ENCODE results near the gene PRXL2C.
"Not testable (repeated sequence)": the region's sequence is repeated elsewhere in the genome, so short reads cannot be mapped to it uniquely, and the experiment has no call there.

The PRXL2C gene

DNA sequence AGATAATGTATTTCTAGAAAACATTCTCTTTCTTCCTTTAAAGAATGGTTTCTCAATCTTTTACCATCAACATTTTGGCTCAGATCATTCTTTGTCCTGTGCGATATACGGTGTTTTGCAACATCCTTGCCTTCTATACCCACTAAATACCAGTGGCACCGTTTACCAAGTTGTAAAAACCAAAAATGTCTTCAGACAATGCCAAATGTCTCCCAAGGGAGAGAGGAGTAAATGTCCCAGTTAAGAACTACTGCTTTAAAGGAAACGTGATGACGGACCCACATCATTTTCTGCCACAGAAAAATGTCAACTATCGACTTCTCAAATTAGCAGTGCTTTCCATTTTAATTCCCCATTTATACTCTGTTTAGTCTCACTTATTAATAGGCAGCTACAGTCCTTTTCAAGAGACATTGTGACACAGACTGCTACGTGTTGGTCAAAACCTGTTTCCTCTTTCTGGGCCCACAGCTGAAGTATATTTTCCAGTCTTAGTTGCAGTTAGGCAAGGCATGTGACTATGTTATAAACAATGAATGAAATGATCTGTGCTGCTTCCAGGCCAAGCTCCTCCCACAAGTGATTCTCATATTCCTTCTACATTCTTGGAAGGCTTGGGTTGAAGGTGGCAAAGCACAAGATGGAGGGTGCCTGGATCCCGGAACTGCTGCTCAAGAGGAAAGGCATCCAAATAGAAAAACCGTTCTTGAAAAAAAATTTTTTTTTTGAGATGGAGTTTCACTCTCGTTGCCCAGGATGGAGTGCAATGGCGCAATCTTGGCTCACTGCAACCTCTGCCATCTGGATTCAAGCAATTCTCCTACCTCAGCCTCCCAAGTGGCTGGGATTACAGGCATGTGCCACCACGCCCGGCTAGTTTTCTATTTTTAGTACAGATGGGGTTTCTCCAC, 8.8 kb downstream of the PRXL2C start:
- DNase-seq: no peak

DNA sequence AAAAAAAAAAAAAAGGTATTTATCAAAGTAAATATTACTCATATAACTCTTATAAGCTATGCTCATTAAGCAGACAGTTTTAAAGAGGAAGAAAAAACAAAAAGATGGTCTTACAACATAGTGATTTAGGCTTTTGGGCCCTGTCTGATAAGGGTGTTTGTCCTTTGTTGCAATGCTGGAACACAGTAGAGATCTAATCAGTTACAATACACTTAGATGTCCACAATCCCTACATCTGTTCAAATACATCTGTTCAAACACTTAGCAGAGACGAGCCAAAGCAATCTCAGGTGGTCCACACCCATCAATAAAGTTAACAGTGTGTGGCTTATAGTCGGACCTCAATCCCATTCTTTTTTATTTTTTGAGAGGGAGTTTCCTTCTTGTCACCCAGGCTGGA, 11.0 kb downstream of the PRXL2C start:
- no peak for DNase-seq

GRCh38 chr9:96641514-96641913, 13.6 kb downstream of the PRXL2C start:
- DNase-seq: no peak

GRCh38 chr9:96638606-96639364, 16.3 kb downstream of the PRXL2C start:
- no peak for DNase-seq

GRCh38 chr9:96636368-96636767, 18.7 kb downstream of the PRXL2C start:
- no peak for DNase-seq

DNA sequence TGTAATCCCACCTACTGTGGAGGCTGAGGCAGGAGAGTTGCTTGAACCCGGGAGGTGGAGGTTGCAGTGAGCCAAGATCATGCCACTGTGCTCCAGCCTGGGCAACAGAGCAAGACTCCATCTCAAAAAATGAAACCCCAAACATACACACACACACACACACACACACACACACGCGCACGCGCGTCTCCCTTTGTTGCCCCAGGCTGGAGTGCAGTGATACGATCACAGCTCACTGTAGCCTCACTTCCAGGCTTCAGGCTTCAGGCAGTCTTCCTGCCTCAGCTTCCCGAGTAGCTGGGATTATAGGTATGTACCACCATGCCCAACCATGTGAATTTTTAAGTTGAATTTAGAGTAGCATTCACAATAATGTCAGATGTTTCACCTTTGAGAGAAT, 21.5 kb downstream of the PRXL2C start:
- not testable (repeated sequence) for DNase-seq

- DNase-seq: no peak
These were observed 28.2 kb downstream of the PRXL2C start for GRCh38 chr9:96626912-96627311.

- DNase-seq: no peak
These were observed 33.5 kb downstream of the PRXL2C start for GRCh38 chr9:96621618-96622017.

DNA sequence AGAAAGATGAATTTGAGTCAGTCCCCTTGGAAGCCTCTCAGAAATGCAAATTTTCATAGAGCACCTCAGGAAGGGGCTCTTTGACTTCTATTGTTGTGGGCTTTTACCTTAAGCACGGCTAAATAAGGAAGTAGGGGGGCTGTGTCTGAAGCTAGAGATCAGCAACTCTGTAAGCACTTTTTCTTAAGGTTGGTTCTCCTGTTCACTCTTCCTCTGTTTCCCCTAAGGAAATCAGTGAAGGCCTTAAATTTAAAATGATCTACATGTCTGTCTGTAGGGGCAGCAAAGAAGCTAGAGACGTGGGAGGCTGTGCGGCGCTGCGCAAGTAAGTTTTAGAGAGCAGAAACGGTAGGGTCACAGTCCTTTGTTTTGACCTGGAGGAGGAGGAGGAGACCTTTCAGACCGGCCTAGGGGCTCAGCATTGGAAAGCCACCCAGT, 34.3 kb downstream of the PRXL2C start:
- DNase-seq: no peak

GRCh38 chr9:96620181-96620514, 35.0 kb downstream of the PRXL2C start:
- no peak for DNase-seq

- no peak for DNase-seq
These were observed 35.5 kb downstream of the PRXL2C start, which contains the start of gene CDC14B for GRCh38 chr9:96619491-96620180. CDC14B (minus strand) TSS chr9:96619843; CDS start chr9:96619378, 465 bp downstream.

GRCh38 chr9:96619124-96619465, 36.0 kb downstream of the PRXL2C start:
- no peak for DNase-seq

DNA sequence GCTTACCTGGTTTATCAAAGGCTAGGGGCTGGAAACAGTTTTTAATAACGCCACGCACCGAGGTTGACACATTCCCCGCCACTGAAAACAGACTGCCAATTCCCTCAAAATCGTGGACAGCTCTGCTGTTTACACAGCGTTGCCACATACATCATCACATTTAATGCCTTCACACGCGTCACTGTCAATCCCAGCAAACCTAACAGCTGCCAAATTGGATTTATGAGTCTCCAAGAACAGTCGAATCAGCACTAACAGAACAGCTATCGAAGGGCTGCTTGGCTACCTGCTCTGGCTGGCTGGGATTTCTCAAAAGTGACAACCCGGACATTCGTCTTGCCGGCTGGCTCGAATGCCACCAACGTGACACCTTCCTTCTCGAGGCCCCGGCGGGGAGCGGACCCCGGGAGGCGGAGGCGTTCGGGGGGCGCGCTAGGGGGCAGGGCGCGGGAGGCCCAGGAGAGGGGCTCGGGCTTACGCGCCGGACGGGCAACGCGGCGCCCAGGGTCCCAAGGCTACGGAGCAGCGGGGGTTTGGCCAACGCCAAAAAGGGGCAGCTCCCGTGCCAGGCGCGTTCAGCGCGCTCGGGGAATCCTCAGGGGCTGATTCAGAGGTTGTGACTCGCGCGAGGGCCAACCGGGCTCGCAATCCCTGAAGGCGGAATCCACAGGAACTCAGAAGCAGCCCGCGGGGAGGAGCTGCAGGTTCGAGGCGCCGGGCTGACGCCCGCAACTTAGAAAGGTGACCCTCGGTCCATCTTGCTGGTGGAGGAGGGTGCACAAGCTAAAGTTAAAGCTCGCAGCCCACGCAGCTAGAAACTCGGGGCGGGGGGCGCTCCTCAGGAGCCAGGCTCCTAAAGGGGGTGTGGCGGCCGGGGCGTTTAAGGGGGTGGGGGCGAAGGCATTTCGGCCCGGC, 36.7 kb downstream of the PRXL2C start:
- DNase-seq: no peak

GRCh38 chr9:96617439-96618185, 37.5 kb downstream of the PRXL2C start:
- DNase-seq: no peak

DNA sequence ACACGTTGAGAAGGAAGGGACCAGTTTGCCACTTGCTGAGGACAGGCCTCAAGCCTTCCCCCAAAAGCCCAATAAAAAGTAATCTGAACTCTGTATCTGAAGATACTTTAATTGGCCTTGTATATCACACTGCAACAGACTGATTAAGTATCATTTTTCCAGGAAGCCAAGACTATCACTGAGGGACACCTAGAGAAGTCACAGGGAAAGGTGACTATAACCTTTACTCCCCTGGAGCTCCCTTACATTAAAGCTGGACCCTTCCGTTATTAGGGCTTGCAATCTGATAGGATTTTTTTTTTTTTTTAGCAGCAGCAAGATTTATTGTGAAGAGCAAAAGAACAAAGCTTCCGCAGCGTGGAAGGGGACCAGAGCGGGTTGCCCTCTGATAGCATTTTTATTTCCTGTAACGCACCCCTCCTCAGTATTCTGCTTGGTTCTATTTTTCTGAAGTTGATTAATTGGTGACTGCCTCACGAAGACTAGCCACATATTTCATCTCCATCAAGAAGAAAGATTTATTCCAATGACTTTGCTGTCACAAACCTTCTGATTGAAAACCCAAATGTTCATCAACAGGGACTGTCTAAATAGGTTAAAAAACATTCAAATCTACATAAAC, 38.2 kb downstream of the PRXL2C start:
- DNase-seq: no peak

DNA sequence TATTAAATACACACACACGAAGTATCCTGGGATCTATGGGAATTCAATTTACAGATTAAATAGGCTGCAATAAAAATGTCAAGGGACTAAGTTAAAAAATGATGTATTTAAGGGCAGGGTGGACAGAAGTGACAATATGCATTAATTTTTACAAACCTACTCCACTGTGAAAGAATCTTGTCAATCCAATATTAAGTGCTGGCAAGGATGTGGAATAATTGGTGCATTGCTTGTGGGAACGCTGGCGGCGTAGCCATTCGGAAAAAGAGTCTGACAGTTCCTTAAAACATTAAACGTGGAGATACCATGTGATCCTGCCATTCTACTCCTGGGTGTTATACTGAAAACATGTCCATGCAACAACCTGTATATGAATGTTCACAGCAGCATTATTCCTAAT, 39.7 kb downstream of the PRXL2C start:
- DNase-seq: no peak

DNA sequence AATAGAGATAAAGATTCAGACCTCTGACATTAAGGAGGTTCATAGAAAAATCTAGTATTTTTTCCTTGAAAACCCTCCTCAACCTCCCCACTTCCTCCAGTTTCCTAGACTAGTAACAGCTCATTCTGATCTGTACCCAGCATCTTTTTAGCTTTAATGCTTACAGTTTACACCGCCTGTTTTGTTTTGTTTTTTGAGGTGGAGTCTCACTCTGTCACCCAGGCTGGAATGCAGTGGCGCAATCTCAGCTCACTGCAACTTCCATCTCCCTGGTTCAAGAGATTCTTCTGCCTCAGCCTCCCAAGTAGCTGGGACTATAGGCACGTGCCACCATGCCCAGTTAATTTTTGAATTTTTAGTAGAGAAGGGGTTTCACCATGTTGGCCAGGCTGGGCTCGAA, 40.5 kb downstream of the PRXL2C start:
- not testable (repeated sequence) for DNase-seq

GRCh38 chr9:96612966-96613589, 42.0 kb downstream of the PRXL2C start:
- DNase-seq: no peak

DNA sequence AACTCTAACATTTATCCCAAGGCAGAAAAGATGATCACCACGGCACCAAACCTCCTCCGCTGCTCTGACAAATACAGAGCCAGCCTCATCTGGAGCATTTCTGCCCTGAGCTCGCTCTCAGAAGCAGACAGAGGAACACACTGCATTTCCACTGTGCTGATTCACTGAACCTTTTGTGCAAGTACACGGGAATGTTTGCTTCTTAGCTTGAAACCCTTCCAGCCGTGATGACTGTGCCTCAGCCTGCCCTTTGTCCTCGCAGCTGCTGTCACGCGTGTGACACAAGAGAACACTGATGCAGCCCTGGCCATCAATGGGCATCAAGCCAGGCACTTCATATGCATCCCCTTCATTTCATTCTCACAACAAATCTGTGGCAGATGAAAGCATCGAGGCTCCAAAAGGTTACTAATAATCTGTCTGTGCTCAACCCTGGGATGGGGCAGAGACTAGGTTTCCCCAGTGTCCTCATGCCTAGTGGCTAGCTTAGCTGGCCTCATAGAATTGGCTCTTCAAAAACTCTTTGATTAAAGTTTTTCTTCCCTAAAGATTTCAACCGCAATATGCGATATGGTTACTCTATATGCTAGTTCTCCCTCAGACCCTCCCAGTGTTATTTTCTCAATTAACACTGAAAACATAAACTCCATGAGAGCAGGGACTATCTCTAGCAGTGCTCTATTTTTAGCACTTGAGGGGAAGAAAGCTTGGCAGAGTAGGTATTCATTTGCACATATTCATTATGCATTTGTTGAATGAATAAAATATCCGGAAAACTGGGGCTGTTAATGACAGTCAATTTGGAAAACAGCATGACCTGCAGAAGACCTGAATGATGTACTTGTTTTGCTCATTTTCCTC, 42.8 kb downstream of the PRXL2C start:
- no peak for DNase-seq

GRCh38 chr9:96611302-96611701, 43.8 kb downstream of the PRXL2C start:
- no peak for DNase-seq
